Measurements from ENCODE around the gene COQ4.
A peak's percentile ranks its signal among the peaks of the same experiment; 100 is the strongest.

Gene COQ4

GRCh38 chr9:128340691-128341434, 18.2 kb downstream of the COQ4 start:
- DNase-seq (ENCODE audit: low read depth in 2 of 2, low spot score in 1 of 2), result no peak

- DNase-seq (ENCODE audit: low read depth in 2 of 2, low spot score in 1 of 2), result peak; percentile 27 to 41
These were observed 18.8 kb downstream of the COQ4 start for GRCh38 chr9:128341435-128341849.

DNA sequence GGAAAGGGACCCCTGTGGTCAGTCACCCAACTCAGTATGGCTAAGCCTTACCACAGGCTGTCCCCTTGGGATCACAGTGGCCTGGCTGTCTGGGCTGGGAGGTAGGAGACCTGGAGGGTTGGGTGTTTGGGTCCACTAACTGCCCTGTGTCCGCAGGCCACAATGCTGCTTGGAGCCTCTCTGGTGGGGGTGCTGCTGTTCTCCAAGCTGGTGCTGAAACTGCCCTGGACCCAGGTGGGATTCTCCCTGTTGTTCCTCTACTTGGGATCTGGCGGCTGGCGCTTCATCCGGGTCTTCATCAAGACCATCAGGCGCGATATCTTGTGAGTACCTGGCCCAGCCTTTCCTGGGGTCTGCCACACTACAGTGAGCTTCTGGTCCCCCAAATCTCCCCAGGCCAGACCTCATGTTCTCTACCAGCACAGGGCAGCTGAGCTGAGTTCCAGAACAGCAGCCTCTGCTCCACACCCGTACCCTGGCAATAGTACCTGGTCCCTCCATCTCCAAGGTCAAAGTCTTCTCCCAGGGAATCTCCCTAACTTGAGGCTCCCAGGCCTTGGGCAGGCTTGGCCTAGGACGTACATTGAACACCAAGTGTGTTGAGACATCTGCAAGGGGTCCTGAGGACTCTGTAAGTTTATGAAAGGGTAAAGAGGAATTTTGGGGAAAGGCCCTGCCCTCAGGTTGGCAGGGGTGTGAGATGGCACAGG, 20.5 kb downstream of the COQ4 start:
- no peak for DNase-seq (ENCODE audit: low read depth in 2 of 2, low spot score in 1 of 2)

DNA sequence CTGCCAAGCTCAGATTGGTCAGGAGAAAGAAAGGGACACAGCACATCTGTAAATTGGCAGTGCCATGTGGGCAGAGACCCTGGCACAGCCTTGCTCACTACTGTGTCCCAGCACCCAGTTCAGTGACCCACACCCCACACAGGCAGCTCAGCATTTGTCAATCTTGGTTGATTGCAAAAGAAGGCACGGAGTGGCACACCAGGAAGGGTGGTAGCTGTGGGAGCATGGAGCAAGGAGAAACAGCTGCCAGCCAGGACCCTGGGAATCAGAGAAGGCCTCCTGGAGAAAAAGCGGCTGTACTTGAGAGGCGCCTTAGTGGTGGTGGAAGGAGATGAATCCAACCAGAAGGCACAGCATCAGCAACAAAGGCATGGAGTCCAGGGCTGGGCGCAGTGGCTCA, 21.2 kb downstream of the COQ4 start:
- no peak for DNase-seq (ENCODE audit: low read depth in 2 of 2, low spot score in 1 of 2)

- DNase-seq (ENCODE audit: low read depth in 2 of 2, low spot score in 1 of 2), result no peak
These were observed 22.4 kb downstream of the COQ4 start for GRCh38 chr9:128344931-128345605.

GRCh38 chr9:128349125-128349524, 26.5 kb downstream of the COQ4 start:
- DNase-seq (ENCODE audit: low read depth in 2 of 2, low spot score in 1 of 2), result no peak

- DNase-seq (ENCODE audit: low read depth in 2 of 2, low spot score in 1 of 2), result no peak
These were observed 27.1 kb downstream of the COQ4 start for GRCh38 chr9:128349772-128350171.

DNA sequence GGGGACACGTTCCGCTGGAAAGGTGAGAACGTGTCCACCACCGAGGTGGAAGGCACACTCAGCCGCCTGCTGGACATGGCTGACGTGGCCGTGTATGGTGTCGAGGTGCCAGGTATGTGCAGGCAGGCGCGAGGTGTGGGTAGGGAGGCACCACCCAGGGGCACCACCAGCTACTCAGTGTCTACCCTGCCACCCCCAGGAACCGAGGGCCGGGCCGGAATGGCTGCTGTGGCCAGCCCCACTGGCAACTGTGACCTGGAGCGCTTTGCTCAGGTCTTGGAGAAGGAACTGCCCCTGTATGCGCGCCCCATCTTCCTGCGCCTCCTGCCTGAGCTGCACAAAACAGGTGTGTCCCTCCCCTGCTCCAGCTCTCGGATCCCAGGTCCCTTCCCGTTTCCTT, 32.8 kb downstream of the COQ4 start:
- no peak for DNase-seq (ENCODE audit: low read depth in 2 of 2, low spot score in 1 of 2)

- no peak for DNase-seq (ENCODE audit: low read depth in 2 of 2, low spot score in 1 of 2)
These were observed 35.5 kb downstream of the COQ4 start for GRCh38 chr9:128358090-128358489.

DNA sequence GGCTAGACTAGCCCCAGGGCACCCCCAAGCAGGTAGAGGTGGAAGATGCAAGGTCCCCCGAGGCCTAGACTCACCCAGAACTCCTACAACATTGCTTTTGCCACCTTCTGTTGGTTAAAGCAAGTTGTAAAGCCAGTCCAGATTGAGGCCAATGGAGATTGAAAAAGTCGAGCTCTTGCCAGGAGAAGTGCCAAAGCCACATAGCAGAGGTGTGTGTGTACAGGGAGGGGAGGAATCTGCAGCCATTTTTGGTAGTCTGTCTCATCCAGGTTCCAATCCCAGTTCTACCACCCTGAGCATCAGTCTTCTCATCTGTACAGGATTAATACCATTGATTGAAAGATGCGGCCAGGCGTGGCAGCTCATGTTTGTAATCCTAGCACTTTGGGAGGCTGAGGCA, 36.2 kb downstream of the COQ4 start:
- no peak for DNase-seq (ENCODE audit: low read depth in 2 of 2, low spot score in 1 of 2)

- DNase-seq (ENCODE audit: low read depth in 2 of 2, low spot score in 1 of 2), result no peak
These were observed 38.2 kb downstream of the COQ4 start for GRCh38 chr9:128360826-128361225.

GRCh38 chr9:128361296-128361985, 38.8 kb downstream of the COQ4 start:
- DNase-seq (ENCODE audit: low read depth in 2 of 2, low spot score in 1 of 2), result no peak

- peak; percentile 36 to 39 for DNase-seq (ENCODE audit: low read depth in 2 of 2, low spot score in 1 of 2)
These were observed 39.5 kb downstream of the COQ4 start for GRCh38 chr9:128361986-128362646.

- no peak for DNase-seq (ENCODE audit: low read depth in 2 of 2, low spot score in 1 of 2)
These were observed 40.1 kb downstream of the COQ4 start for GRCh38 chr9:128362774-128363173.

DNA sequence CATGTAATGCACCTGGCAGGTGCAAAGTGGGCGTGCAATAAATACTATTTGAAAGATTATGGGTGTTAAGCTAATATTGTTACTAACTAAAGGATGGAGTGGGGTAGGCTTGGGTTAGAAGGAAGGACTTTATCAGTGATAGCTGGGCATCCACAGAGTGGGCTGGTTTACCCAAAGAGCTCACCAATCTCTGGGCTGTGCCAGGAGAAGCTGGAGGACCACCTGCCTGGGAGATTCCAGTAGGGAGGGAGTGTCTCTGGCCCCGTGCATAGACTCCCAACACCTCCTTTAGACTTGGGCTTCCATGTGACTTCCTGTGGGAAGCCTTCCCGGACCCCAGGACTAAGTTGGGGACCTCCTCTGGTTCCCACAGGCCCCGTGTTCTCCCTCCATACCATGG, 42.9 kb downstream of the COQ4 start:
- no peak for DNase-seq (ENCODE audit: low read depth in 2 of 2, low spot score in 1 of 2)

DNA sequence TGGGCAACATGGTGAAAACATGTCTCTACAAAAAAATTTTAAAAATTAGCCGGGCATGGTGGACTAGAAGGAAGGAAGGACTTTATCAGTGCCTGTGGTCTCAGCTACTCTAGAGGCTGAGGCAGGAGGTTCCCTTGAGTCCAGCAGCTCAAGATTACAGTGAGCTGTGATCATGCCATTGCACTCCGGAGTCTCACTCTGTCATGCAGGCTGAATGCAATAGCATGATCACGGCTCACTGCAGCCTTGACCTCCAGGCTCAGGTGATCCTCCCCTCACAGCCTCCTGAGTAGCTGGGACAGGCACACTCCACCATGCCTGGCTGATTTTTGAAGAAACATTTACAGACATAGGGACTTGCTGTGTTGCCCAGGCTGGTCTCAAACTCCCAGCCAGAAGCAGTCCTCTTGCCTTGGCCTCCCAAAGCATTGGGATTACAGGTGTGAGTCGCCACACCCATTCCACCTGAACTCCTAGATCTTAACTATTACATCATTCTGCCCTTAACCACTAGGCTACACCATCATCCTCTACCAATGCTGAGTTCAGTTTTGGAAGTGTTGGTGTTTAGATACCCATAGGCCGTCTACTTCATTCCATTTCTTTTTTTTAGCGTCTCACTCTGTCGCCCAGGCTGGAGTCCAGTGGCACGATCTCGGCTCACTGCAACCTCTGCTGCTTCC, 46.5 kb downstream of the COQ4 start:
- no peak for DNase-seq (ENCODE audit: low read depth in 2 of 2, low spot score in 1 of 2)

- DNase-seq (ENCODE audit: low read depth in 2 of 2, low spot score in 1 of 2), result no peak
These were observed 47.7 kb downstream of the COQ4 start for GRCh38 chr9:128370367-128370751.

- peak; percentile 87 to 93 for DNase-seq (ENCODE audit: low read depth in 2 of 2, low spot score in 1 of 2)
These were observed 48.4 kb downstream of the COQ4 start, which contains the start of gene URM1 for GRCh38 chr9:128370752-128371629. Gene URM1, plus strand, starts transcription at chr9:128371374. Its CDS starts 7 bp downstream, at chr9:128371381.

- DNase-seq (ENCODE audit: low read depth in 2 of 2, low spot score in 1 of 2), result no peak
These were observed 49.0 kb downstream of the COQ4 start for GRCh38 chr9:128371630-128372117.

Measured in stimulated activated CD8-positive, alpha-beta memory T cell treated with anti-CD3 and anti-CD28 coated beads, Interleukin-4, amount 100 ng/mL, for 4 hours (primary cell).